ENCODE results near the gene ZNF275.

GRCh38 chrX:153306527-153307115 is 27.3 kb upstream of the ZNF275 start:
- no peak for TF ChIP-seq RFX5 (IDR thresholded peaks at IDR 0.05; ENCODE audit: low read depth, low read length)
- no peak for TF ChIP-seq CTCF (IDR thresholded peaks at IDR 0.05 in 2 of 3, conservative IDR thresholded peaks at IDR 0.05 in 1 of 3; ENCODE audit: control insufficient read depth in 2 of 3, extremely low read depth in 1 of 3, insufficient read depth in 1 of 3, low read depth in 3 of 3, low read length in 3 of 3)
- TF ChIP-seq REST (IDR thresholded peaks at IDR 0.05; ENCODE audit: low read depth, low read length): no peak
- TF ChIP-seq ETV6 (conservative IDR thresholded peaks at IDR 0.05 in 1 of 2, IDR thresholded peaks at IDR 0.05 in 1 of 2; ENCODE audit: borderline replicate concordance in 1 of 2, low read depth in 1 of 2): no peak
- TF ChIP-seq POLR2AphosphoS5 (IDR thresholded peaks at IDR 0.05; ENCODE audit: low read length): no peak
- no peak for TF ChIP-seq USF2 (IDR thresholded peaks at IDR 0.05; ENCODE audit: borderline replicate concordance, low read depth, low read length)
- no peak for TF ChIP-seq GABPA (IDR thresholded peaks at IDR 0.05; ENCODE audit: low read depth)
